Measurements from ENCODE around the gene FLRT2.

The FLRT2 gene

DNA sequence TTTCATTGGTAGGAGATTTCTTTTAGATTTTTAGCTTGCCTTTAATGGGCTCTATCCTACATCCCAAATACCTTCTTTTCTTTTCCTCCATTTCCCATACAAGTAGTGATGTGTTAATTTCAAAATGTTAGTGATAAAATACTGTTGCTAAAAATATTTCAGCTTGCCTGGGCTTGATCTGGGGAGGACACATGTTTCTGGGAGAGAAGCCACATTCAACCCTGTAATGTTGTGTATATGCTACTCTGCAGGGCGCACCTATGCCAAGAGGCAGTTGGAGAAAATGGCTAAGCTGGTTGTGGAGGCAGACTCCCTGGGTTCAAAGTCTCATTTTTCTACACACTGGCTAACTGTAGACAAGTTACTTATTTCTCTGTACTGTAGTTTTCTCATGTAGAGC is 26.3 kb downstream of the FLRT2 start:
- H3K36me3 ChIP-seq (ENCODE audit: insufficient read depth, low read length), result no peaks in the 10 kb centered on the region

DNA sequence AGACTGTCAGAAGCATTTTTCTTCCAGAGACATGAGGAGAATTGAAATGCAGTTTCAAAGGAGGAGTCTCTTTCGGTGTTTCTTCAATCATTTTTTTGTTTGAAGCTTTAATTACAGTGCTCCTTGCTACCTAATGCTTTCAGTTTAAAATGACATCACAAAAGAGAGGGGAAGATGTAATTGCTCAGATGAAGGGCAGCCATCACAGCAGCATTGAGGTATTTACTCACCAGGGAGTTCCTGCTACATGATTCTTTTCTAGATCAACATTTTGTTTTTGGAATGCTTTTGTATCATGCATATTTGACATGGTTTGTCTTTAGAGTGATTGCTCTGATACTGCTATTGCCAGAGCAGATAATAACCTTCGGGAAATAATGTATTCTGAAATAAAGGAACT is 28.6 kb downstream of the FLRT2 start:
- Histone ChIP-seq H3K4me1 (ENCODE audit: insufficient read depth, low read length) (no peaks in the 10 kb centered on the region), H3K4me3 (ENCODE audit: low read length) (no peak overlapping the region), H3K9me3 (ENCODE audit: low read length) (no peaks in the 10 kb centered on the region), H2AFZ (ENCODE audit: low read depth, low read length) (no peak overlapping the region), H3K36me3 (ENCODE audit: insufficient read depth, low read length) (no peaks in the 10 kb centered on the region), H3K27me3 (ENCODE audit: insufficient read depth, low read length) (no peaks in the 10 kb centered on the region)

More for the DNA sequence above, 26.3 kb downstream of the FLRT2 start:
- Histone ChIP-seq H3K27me3 (ENCODE audit: insufficient read depth, low read length) (no peaks in the 10 kb centered on the region), H3K4me3 (ENCODE audit: low read length) (no peak overlapping the region), H3K9me3 (ENCODE audit: low read length) (no peaks in the 10 kb centered on the region), H3K4me1 (ENCODE audit: insufficient read depth, low read length) (no peaks in the 10 kb centered on the region), H2AFZ (ENCODE audit: low read depth, low read length) (no peak overlapping the region)

GRCh38 chr14:85562630-85563029 is 32.7 kb downstream of the FLRT2 start:
- no peak overlapping the region for H2AFZ ChIP-seq (ENCODE audit: low read depth, low read length)
- H3K9me3 ChIP-seq (ENCODE audit: low read length), result no peaks in the 10 kb centered on the region
- no peak overlapping the region for H3K4me3 ChIP-seq (ENCODE audit: low read length)
- H3K36me3 ChIP-seq (ENCODE audit: insufficient read depth, low read length), result no peaks in the 10 kb centered on the region
- H3K27me3 ChIP-seq (ENCODE audit: insufficient read depth, low read length), result no peaks in the 10 kb centered on the region
- H3K4me1 ChIP-seq (ENCODE audit: insufficient read depth, low read length), result no peaks in the 10 kb centered on the region

DNA sequence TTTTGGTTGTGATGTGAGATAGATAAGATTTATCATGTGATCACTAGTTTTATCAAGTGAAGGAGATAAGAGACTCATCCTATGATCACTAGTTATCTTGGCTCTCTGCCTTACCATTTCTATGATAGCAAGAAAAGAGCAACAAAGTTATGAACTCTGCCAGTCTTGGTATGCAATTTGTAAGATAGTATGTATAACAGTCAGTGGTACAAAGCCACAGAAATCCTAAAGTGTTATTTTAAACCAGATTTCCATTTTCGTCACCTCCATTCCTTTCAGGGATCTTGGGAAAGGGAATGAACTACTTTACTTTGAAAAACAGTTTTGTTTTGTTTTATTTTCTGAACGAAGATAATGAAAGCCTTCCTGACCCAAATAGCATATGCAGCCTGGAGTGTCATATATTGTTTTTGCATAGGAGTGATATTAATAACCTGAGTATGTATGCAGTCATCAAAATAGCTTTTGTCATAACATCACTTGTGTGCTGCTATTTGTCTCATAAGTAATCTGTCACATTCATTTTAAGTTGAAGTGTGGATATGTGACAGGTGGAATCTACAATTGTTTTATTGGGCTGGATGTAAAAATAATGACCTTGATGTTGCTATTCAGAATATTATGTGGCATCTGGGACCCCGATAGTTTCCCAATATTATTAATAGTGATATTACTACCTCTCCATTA is 35.0 kb downstream of the FLRT2 start:
- Histone ChIP-seq H3K9me3 (ENCODE audit: low read length) (no peaks in the 10 kb centered on the region), H2AFZ (ENCODE audit: low read depth, low read length) (no peak overlapping the region), H3K4me3 (ENCODE audit: low read length) (no peak overlapping the region), H3K27me3 (ENCODE audit: insufficient read depth, low read length) (no peaks in the 10 kb centered on the region), H3K4me1 (ENCODE audit: insufficient read depth, low read length) (no peaks in the 10 kb centered on the region), H3K36me3 (ENCODE audit: insufficient read depth, low read length) (no peaks in the 10 kb centered on the region)

- Histone ChIP-seq H3K4me1 (ENCODE audit: insufficient read depth, low read length) (no peaks in the 10 kb centered on the region), H2AFZ (ENCODE audit: low read depth, low read length) (no peak overlapping the region), H3K4me3 (ENCODE audit: low read length) (no peak overlapping the region), H3K36me3 (ENCODE audit: insufficient read depth, low read length) (no peaks in the 10 kb centered on the region), H3K9me3 (ENCODE audit: low read length) (no peaks in the 10 kb centered on the region), H3K27me3 (ENCODE audit: insufficient read depth, low read length) (no peaks in the 10 kb centered on the region)
Measured at GRCh38 chr14:85565862-85566296, 35.9 kb downstream of the FLRT2 start.

DNA sequence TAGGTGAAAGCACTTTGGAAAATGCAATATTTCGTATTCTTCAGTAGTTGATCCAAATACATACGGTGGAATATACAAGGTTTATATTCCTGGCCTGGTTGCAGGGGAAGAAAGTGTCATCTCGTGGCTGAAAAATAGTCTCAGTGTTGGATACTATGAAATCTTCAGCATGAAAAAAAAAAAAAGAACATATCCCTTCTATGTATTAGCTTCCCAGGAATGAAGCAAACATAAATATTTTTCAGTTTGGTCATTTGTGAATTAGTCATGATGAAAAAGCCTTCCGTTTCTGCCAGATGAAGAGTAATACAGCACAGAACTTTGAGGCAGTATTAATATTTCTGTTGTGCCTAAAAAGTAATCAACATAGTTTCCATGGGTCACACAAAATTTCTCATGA is 36.7 kb downstream of the FLRT2 start:
- Histone ChIP-seq H3K4me3 (ENCODE audit: low read length) (no peak overlapping the region), H3K4me1 (ENCODE audit: insufficient read depth, low read length) (no peaks in the 10 kb centered on the region), H2AFZ (ENCODE audit: low read depth, low read length) (no peak overlapping the region), H3K27me3 (ENCODE audit: insufficient read depth, low read length) (no peaks in the 10 kb centered on the region), H3K9me3 (ENCODE audit: low read length) (no peaks in the 10 kb centered on the region), H3K36me3 (ENCODE audit: insufficient read depth, low read length) (no peaks in the 10 kb centered on the region)

DNA sequence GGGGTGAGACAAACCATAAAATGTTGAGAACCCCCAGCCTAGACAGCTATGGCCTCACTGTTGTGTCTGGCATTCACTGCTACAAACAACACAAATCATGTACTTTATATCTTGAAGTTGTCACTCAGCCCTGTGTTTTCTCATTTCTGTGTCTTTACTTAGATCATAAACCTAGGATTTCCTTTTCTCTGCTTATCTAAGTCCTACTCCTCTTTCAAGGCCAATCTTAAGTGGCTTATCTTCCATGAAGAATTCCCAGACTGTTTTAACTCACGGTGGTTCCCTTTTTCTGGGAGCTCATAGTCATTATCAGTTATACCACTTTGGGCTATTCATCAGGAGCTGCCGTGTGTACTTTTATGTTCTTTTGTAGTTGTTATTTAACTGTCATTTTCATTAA is 42.1 kb downstream of the FLRT2 start:
- Histone ChIP-seq H3K4me3 (ENCODE audit: low read length) (no peak overlapping the region), H3K9me3 (ENCODE audit: low read length) (no peaks in the 10 kb centered on the region), H3K4me1 (ENCODE audit: insufficient read depth, low read length) (no peaks in the 10 kb centered on the region), H2AFZ (ENCODE audit: low read depth, low read length) (no peak overlapping the region), H3K36me3 (ENCODE audit: insufficient read depth, low read length) (no peaks in the 10 kb centered on the region), H3K27me3 (ENCODE audit: insufficient read depth, low read length) (no peaks in the 10 kb centered on the region)

DNA sequence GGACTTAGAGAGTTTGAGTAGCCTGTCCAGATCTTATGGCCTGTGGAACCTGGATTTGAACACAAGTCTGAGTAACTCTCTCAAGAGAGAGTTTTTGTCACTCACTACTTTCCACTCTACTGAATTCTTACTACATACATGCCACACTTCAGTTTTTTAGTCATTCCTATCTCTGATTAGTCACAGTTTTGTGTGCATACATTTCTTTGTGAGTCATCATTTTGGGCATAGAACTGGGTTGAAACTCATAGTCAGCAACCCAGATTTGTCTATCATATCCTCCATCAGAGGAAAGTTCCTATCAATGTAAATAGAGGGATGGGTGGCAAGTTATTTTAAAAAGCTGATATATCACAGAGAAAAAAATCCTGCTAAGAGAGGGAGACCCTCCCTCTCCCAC is 42.9 kb downstream of the FLRT2 start:
- no peak overlapping the region for H3K4me3 ChIP-seq (ENCODE audit: low read length)
- H3K9me3 ChIP-seq (ENCODE audit: low read length), result no peaks in the 10 kb centered on the region
- no peaks in the 10 kb centered on the region for H3K36me3 ChIP-seq (ENCODE audit: insufficient read depth, low read length)
- no peak overlapping the region for H2AFZ ChIP-seq (ENCODE audit: low read depth, low read length)
- no peaks in the 10 kb centered on the region for H3K27me3 ChIP-seq (ENCODE audit: insufficient read depth, low read length)
- H3K4me1 ChIP-seq (ENCODE audit: insufficient read depth, low read length), result no peaks in the 10 kb centered on the region

- no peaks in the 10 kb centered on the region for H3K9me3 ChIP-seq (ENCODE audit: low read length)
- H2AFZ ChIP-seq (ENCODE audit: low read depth, low read length), result no peak overlapping the region
- no peaks in the 10 kb centered on the region for H3K4me1 ChIP-seq (ENCODE audit: insufficient read depth, low read length)
- no peaks in the 10 kb centered on the region for H3K36me3 ChIP-seq (ENCODE audit: insufficient read depth, low read length)
- no peak overlapping the region for H3K4me3 ChIP-seq (ENCODE audit: low read length)
- no peaks in the 10 kb centered on the region for H3K27me3 ChIP-seq (ENCODE audit: insufficient read depth, low read length)
Measured at GRCh38 chr14:85573406-85573805, 43.5 kb downstream of the FLRT2 start.

DNA sequence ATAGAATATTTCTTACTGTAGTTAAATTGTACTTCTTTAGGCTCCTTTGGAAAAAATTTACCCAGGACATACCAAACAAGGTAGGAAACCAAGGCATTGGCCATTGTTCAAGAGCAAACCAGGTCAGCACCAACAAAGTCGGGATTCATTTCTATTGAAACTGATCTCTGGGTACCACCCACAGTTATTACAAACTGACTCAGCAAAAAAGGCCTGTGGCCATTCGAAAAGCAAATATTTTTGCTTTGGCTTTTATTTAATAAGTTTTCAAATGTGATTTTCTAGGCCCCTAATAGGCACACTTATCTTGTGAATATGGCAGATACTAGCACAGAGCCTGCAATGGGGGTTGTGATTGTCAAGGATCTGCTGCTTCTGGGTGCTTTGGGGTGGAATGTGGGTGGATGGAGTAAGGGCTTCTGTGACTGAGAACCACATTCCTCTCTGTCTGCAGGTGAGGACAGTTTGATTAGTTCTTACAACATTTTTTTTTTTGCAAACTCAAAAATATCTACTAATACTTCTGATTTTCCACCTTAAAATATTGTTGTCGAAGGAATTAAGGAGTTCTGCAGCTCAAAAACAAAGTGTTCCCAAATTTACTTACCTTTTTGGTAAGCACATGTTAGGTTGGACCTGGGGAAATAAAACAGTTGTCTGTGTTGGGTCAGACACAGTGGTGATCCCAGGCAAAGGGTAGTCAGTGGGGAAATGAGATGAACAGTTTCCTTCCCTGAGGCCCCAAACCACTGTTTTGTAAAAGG is 45.1 kb downstream of the FLRT2 start:
- no peaks in the 10 kb centered on the region for H3K9me3 ChIP-seq (ENCODE audit: low read length)
- no peaks in the 10 kb centered on the region for H3K27me3 ChIP-seq (ENCODE audit: insufficient read depth, low read length)
- peaks cover 3% of the 10 kb centered on the region for H3K4me1 ChIP-seq (ENCODE audit: insufficient read depth, low read length)

GRCh38 chr14:85575617-85575898 is 45.6 kb downstream of the FLRT2 start:
- Histone ChIP-seq H3K4me1 (ENCODE audit: insufficient read depth, low read length) (peaks cover 4% of the 10 kb centered on the region), H3K36me3 (ENCODE audit: insufficient read depth, low read length) (no peaks in the 10 kb centered on the region), H3K4me3 (ENCODE audit: low read length) (no peak overlapping the region), H3K27me3 (ENCODE audit: insufficient read depth, low read length) (no peaks in the 10 kb centered on the region), H2AFZ (ENCODE audit: low read depth, low read length) (no peak overlapping the region), H3K9me3 (ENCODE audit: low read length) (no peaks in the 10 kb centered on the region)

More for the DNA sequence above, 45.1 kb downstream of the FLRT2 start:
- no peaks in the 10 kb centered on the region for H3K36me3 ChIP-seq (ENCODE audit: insufficient read depth, low read length)
- H3K4me3 ChIP-seq (ENCODE audit: low read length), result no peak overlapping the region
- no peak overlapping the region for H2AFZ ChIP-seq (ENCODE audit: low read depth, low read length)

- Histone ChIP-seq H2AFZ (ENCODE audit: low read depth, low read length) (no peak overlapping the region), H3K27me3 (ENCODE audit: insufficient read depth, low read length) (no peaks in the 10 kb centered on the region), H3K9me3 (ENCODE audit: low read length) (no peaks in the 10 kb centered on the region), H3K4me1 (ENCODE audit: insufficient read depth, low read length) (peaks cover 4% of the 10 kb centered on the region), H3K4me3 (ENCODE audit: low read length) (no peak overlapping the region), H3K36me3 (ENCODE audit: insufficient read depth, low read length) (no peaks in the 10 kb centered on the region)
Measured at GRCh38 chr14:85576218-85576617, 46.3 kb downstream of the FLRT2 start.

GRCh38 chr14:85576848-85577542 is 47.1 kb downstream of the FLRT2 start:
- no peak overlapping the region for H3K4me3 ChIP-seq (ENCODE audit: low read length)
- H2AFZ ChIP-seq (ENCODE audit: low read depth, low read length), result no peak overlapping the region
- peaks cover 4% of the 10 kb centered on the region for H3K4me1 ChIP-seq (ENCODE audit: insufficient read depth, low read length)
- H3K27me3 ChIP-seq (ENCODE audit: insufficient read depth, low read length), result no peaks in the 10 kb centered on the region
- H3K36me3 ChIP-seq (ENCODE audit: insufficient read depth, low read length), result no peaks in the 10 kb centered on the region
- H3K9me3 ChIP-seq (ENCODE audit: low read length), result no peaks in the 10 kb centered on the region

All from neuron (in vitro differentiated cells).